GM13976 (cell line): Measurements from ENCODE around the gene SP6.

Source experiments
- DNase-seq: peaks from one replicate; pipeline ENCODE4 v3.0.0; 2012; ENCODE audit warnings: low spot score
- in situ Hi-C: fragments of 300-500 bp; cut with MboI; formaldehyde crosslinking; loops from one replicate; pipeline ENCODE4 v1.12.0; 2022; ENCODE audit warnings: low sequenced_read_pairs, mixed read lengths, inconsistent platforms; ENCODE audit not compliant: unreplicated experiment
- TF ChIP-seq, protein P1 (sequence below): IDR thresholded peaks from 2 replicates; pipeline ENCODE4 v1.5.1; 2012; ENCODE audit warnings: borderline replicate concordance, mild to moderate bottlenecking; ENCODE audit not compliant: insufficient read depth; ENCODE audit errors: extremely low read depth, missing control alignments, control extremely low read depth

The SP6 gene

GRCh38 chr17:47850692-47851573 lies at the start of gene SP6:
Gene SP6 (minus strand): TSS chr17:47851163. CDS start chr17:47848429, 2,734 bp downstream.
- in situ Hi-C loops, result no loop called here
- TF ChIP-seq, protein P1, sequence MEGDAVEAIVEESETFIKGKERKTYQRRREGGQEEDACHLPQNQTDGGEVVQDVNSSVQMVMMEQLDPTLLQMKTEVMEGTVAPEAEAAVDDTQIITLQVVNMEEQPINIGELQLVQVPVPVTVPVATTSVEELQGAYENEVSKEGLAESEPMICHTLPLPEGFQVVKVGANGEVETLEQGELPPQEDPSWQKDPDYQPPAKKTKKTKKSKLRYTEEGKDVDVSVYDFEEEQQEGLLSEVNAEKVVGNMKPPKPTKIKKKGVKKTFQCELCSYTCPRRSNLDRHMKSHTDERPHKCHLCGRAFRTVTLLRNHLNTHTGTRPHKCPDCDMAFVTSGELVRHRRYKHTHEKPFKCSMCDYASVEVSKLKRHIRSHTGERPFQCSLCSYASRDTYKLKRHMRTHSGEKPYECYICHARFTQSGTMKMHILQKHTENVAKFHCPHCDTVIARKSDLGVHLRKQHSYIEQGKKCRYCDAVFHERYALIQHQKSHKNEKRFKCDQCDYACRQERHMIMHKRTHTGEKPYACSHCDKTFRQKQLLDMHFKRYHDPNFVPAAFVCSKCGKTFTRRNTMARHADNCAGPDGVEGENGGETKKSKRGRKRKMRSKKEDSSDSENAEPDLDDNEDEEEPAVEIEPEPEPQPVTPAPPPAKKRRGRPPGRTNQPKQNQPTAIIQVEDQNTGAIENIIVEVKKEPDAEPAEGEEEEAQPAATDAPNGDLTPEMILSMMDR, result no peak
- DNase-seq, result peak; percentile 73

DNA sequence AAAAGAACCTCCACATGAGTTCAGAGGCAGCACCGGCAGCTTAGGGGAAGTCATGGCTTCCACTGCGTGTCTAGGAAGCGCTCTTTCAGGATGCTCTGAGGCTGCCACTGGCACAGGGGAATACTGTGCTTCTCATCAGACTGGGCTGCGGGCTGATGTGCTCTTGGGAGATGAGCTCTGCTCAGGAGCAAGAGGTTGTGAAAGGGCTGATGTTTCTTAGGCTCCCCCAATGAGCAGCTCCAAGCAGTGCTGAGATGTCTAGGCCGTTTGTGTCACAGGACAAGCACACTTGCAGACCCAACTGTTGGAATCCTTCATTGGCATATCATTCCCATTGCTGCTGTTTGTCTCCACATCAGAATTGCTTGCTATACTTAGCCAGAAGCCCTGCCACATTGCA lies 48.7 kb upstream of the SP6 start:
- in situ Hi-C loops, result no loop called here
- TF ChIP-seq, protein P1, result no peak
- DNase-seq, result no peak

DNA sequence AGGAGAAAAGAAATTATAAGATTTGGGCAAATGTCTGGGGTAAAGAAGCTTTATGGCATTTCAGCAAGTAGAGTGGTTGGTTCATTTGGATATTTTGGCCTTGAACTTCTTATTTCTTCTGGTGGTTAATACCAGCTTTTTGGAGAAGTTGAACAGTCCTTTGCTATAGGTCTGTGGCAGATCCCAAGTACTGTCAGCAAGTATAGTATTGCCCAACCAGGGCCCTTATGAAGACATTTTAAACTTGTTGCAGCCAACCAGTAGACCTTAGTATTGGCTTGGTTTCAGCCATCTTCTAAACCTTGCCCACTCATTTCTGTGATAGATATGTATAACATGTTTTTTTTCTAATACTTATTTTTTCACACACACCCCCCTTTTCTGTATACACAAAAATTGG lies 47.3 kb upstream of the SP6 start:
- TF ChIP-seq, protein P1, result no peak
- in situ Hi-C loops, result no loop called here
- DNase-seq, result no peak

DNA sequence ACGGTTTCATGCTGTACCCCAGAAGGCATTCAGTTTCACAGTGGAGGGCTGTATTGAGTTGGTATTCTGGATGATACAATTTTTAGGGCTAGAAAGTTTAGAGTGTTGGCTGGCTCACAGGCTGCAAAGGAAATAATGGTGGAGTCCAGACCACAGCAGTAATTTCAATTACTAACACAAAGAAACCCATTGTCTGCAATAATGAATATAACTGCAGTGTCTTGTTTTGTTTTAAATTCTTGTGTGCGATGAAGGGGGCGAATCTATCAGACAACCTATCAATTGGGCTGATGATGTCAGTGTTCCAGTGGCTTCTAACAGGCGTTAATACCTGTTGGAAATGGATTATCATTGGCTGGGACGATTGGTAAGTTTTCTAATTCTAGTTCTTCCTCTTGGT lies 46.6 kb upstream of the SP6 start:
- TF ChIP-seq, protein P1, result no peak
- no peak for DNase-seq
- in situ Hi-C loops, result no loop called here

DNA sequence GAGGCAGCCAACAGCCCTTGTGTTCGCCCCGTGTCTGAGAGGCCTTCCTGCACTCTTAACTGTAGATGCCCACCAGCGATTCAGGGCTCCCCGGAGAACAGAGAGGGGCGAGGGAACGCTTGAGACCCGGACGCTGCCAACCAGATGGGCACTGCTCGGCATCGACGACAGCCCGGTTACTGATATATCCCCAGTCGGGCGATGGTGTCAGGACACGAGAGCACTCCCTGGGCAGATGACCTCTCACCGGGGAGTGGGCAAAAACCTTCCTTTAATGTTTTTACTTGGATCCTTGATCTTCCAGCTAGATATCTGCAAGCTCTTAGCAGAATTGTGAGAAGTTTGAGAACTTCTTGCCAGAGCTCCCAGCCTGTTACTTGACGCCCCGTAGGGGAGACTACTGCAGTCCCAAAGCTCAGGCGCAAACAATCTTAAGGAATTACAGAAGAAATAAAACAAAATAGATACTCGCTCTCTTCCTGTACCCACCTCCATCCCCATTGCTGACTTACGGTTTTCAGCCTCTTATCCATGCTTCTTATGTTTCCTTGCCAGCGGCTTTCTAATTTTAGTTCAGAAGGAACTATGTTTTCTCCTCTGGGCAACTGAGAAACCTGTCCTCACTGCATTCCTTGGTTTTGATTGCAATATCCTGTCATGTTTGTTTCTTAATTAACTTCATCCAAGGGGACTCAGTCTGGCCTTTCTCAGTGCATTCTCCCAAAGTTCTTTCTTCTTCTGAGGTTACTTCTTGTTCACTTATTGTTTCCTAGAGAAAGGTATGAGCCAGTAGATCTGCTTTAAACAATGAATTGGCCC lies 45.9 kb upstream of the SP6 start:
- DNase-seq, result no peak
- TF ChIP-seq, protein P1, result no peak
- in situ Hi-C loops, result no loop called here

- in situ Hi-C loops, result no loop called here
- TF ChIP-seq, protein P1, result no peak
- peak; percentile 97 for DNase-seq
Observed at GRCh38 chr17:47895856-47896671, 45.1 kb upstream of the SP6 start, which contains the start of gene SP2. Gene SP2 (plus strand): TSS chr17:47896236. CDS start chr17:47896287, 51 bp downstream.
